ENCODE data around the gene LRIG1. TPM values are rescaled to one million over a fixed set of nuclear protein-coding genes. Genes with fewer than 3 reads are reported as not detected.

LRIG1 gene
- total RNA-seq, 3 donors from 2014 or later = 72.1 to 180 (median 75.3) TPM

- H3K36me3 ChIP-seq (ENCODE audit: low read depth) = peaks cover 7% of the 10 kb centered on the region
- no peaks in the 10 kb centered on the region for H3K4me1 ChIP-seq (ENCODE audit: low read depth)
- TF ChIP-seq CTCF (IDR thresholded peaks at IDR 0.05) = no peak
- no peaks in the 10 kb centered on the region for H3K9me3 ChIP-seq
- H3K4me3 ChIP-seq = no peak overlapping the region
- intact Hi-C loops (cut with DNase I, micrococcal nuclease) = no loop called here
- DNase-seq (no peak), ATAC-seq (no peak)
Measured at GRCh38 chr3:66394753-66395249, 106.0 kb downstream of the LRIG1 start.

- H3K36me3 ChIP-seq (ENCODE audit: low read depth) = peaks cover 7% of the 10 kb centered on the region
- ATAC-seq = peak; percentile 72
Measured at GRCh38 chr3:66394019-66394752, 106.6 kb downstream of the LRIG1 start.

GRCh38 chr3:66393333-66394005, 107.4 kb downstream of the LRIG1 start:
- Histone ChIP-seq H3K36me3 (ENCODE audit: low read depth) (peaks cover 7% of the 10 kb centered on the region), H3K9me3 (no peaks in the 10 kb centered on the region), H3K4me3 (no peak overlapping the region), H3K4me1 (ENCODE audit: low read depth) (no peaks in the 10 kb centered on the region)
- no peak for DNase-seq
- TF ChIP-seq CTCF (IDR thresholded peaks at IDR 0.05) = no peak
- intact Hi-C loops (cut with DNase I, micrococcal nuclease) = no loop called here
- peak; percentile 12 for ATAC-seq

More at GRCh38 chr3:66394019-66394752, 106.6 kb downstream of the LRIG1 start:
- no peak for TF ChIP-seq CTCF (IDR thresholded peaks at IDR 0.05)
- intact Hi-C loops (cut with DNase I, micrococcal nuclease) = no loop called here
- Histone ChIP-seq H3K4me1 (ENCODE audit: low read depth) (no peaks in the 10 kb centered on the region), H3K4me3 (no peak overlapping the region), H3K9me3 (no peaks in the 10 kb centered on the region)
- DNase-seq = no peak

GRCh38 chr3:66392966-66393332, 107.9 kb downstream of the LRIG1 start:
- TF ChIP-seq CTCF (IDR thresholded peaks at IDR 0.05) = no peak
- intact Hi-C loops (cut with DNase I, micrococcal nuclease) = no loop called here
- no peaks in the 10 kb centered on the region for H3K9me3 ChIP-seq
- H3K36me3 ChIP-seq (ENCODE audit: low read depth) = peaks cover 7% of the 10 kb centered on the region
- H3K4me3 ChIP-seq = no peak overlapping the region
- ATAC-seq (no peak), DNase-seq (no peak)
- no peaks in the 10 kb centered on the region for H3K4me1 ChIP-seq (ENCODE audit: low read depth)

- no peak for TF ChIP-seq CTCF (IDR thresholded peaks at IDR 0.05)
- ATAC-seq (no peak), DNase-seq (no peak)
- H3K9me3 ChIP-seq = no peaks in the 10 kb centered on the region
- H3K36me3 ChIP-seq (ENCODE audit: low read depth) = peaks cover 7% of the 10 kb centered on the region
- no peaks in the 10 kb centered on the region for H3K4me1 ChIP-seq (ENCODE audit: low read depth)
- intact Hi-C loops (cut with DNase I, micrococcal nuclease) = no loop called here
- no peak overlapping the region for H3K4me3 ChIP-seq
Measured at GRCh38 chr3:66392512-66392911, 108.3 kb downstream of the LRIG1 start.
